NB4 (cell line): ENCODE measurements around the gene LYRM4.

Experiments used
- DNase-seq: peaks from one replicate; pipeline ENCODE4 v3.0.0; 2010; ENCODE audit warnings: low read depth
- H3K4me3 ChIP-seq: one replicate; pipeline ENCODE4 v1.5.1; 2011; ENCODE audit warnings: mild to moderate bottlenecking, low read depth, low read length, moderate library complexity
- CTCF ChIP-seq: IDR thresholded peaks from one replicate; pipeline ENCODE4 v1.5.1; 2012; ENCODE audit warnings: low read depth, low read length
- MAX ChIP-seq: IDR thresholded peaks from 2 replicates; pipeline ENCODE4 v1.6.1; 2011; ENCODE audit warnings: low read depth, low read length
- MYC ChIP-seq: IDR thresholded peaks from 2 replicates; pipeline ENCODE4 v1.6.1; 2011; ENCODE audit warnings: low read depth, low read length
- POLR2A ChIP-seq: IDR thresholded peaks from 2 replicates; pipeline ENCODE4 v1.6.1; 2011; ENCODE audit warnings: mild to moderate bottlenecking; ENCODE audit not compliant: insufficient read length; ENCODE audit errors: extremely low read depth

LYRM4 gene

DNA sequence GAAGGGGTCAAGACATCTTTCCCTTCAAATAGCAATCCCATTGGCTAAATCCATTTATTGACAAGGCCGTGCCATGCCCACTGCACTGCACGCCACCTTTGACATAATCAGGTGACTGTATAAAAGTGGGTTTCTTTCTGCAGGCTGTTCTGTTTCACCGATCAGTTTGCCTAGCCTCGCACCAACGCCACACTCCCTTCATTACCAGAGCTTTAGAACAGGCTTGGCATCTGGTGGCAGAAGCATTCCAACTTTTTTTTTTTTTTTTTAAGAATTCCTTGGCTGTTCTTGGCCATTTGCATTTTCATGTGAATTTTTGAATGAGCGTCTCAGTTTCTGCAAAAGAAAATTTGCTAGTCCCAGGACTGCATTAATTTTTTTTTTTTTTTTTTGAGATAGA is 97.5 kb downstream of the LYRM4 start:
- no peak for DNase-seq

GRCh38 chr6:5162355-5162754 is 98.4 kb downstream of the LYRM4 start:
- H3K4me3 ChIP-seq, result no peak overlapping the region
- TF ChIP-seq POLR2A, result no peak
- TF ChIP-seq MYC, result no peak
- TF ChIP-seq CTCF, result no peak
- no peak for TF ChIP-seq MAX
- no peak for DNase-seq

More for the DNA sequence above, 97.5 kb downstream of the LYRM4 start:
- H3K4me3 ChIP-seq, result no peak overlapping the region
- no peak for TF ChIP-seq CTCF
- TF ChIP-seq MYC, result no peak
- TF ChIP-seq MAX, result no peak

- TF ChIP-seq MAX (no peak), MYC (no peak), CTCF (no peak), POLR2A (no peak)
- H3K4me3 ChIP-seq, result no peak overlapping the region
- no peak for DNase-seq
Observed at GRCh38 chr6:5160206-5160605, 100.5 kb downstream of the LYRM4 start.

- no peak for DNase-seq
- H3K4me3 ChIP-seq, result no peak overlapping the region
- no peak for TF ChIP-seq POLR2A
Observed at GRCh38 chr6:5159162-5159561, 101.6 kb downstream of the LYRM4 start.

DNA sequence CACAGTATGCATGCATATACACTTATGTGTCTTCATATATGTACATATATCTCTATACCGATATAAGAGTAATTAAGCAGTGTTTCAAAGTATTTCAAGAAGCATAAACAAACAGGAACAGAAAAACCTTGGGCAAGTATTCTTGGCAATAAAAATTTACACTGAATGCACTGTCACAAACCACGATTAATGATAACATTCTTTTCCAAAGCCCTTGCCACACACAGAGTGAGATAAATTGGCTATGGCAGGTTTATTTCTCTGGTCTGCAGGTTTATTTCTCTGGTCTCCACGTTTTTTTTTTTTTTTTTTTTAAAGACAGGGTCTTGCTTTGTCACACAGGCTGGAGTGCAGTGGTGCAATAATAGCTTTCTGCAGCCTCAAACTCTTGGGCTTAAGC is 102.6 kb downstream of the LYRM4 start:
- no peak overlapping the region for H3K4me3 ChIP-seq
- no peak for DNase-seq
- TF ChIP-seq POLR2A (no peak), CTCF (no peak), MYC (no peak), MAX (no peak)

- H3K4me3 ChIP-seq, result no peak overlapping the region
- no peak for DNase-seq
- TF ChIP-seq MAX (no peak), MYC (no peak), CTCF (no peak), POLR2A (no peak)
Observed at GRCh38 chr6:5157621-5158138, 103.1 kb downstream of the LYRM4 start.
